Ascending aorta (tissue), 2 donors: ENCODE measurements around the gene DOC2B. TPM values are rescaled to one million over a fixed set of nuclear protein-coding genes. Genes with fewer than 3 reads are reported as not detected.
"Not testable (repeated sequence)": the region's sequence is repeated elsewhere in the genome, so short reads cannot be mapped to it uniquely, and the experiment has no call there.

Experiments
- DNase-seq, 2 donors: peaks; one replicate each; pipeline ENCODE4 v3.0.0-alpha.2; 2019; ENCODE audit warnings: low spot score in 2 of 2
- H3K27ac ChIP-seq, 2 donors: fragments of 200-600 bp; sonication (generic); one replicate each; pipeline ENCODE4 v1.5.1; 2016 to 2017; ENCODE audit warnings: mild to moderate bottlenecking in 1 of 2
- H3K27me3 ChIP-seq: fragments of 200-600 bp; sonication (generic); one replicate; pipeline ENCODE4 v1.5.1; 2017
- H3K36me3 ChIP-seq, 2 donors: fragments of 200-600 bp; sonication (generic); one replicate each; pipeline ENCODE4 v1.5.1; 2016
- H3K4me1 ChIP-seq, 2 donors: fragments of 200-600 bp; sonication (generic); one replicate each; pipeline ENCODE4 v1.5.1; 2016 to 2017; ENCODE audit warnings: mild to moderate bottlenecking in 1 of 2
- H3K4me3 ChIP-seq, 2 donors: fragments of 200-600 bp; sonication (generic); one replicate each; pipeline ENCODE4 v1.5.1; 2016 to 2017; ENCODE audit warnings: mild to moderate bottlenecking in 1 of 2
- H3K9me3 ChIP-seq, 2 donors: fragments of 200-600 bp; sonication (generic); one replicate each; pipeline ENCODE4 v1.5.1; 2016
- intact Hi-C: fragments of 100-400 bp; cut with DNase I; formaldehyde crosslinking; loops from one replicate; pipeline ENCODE4 v1.15.1; 2023
- total RNA-seq: library from RNA; depleted of rRNA; stranded (reverse); fragments of >200 nt; gene quantifications from one replicate; pipeline ENCODE4 v1.1.0, GENCODE V29; 2016
- TF ChIP-seq, protein P1 (sequence below), 3 experiments: fragments of 200-600 bp in 2 of 3; fragments of 450-650 bp in 1 of 3; sonication (generic) in 2 of 3; IDR thresholded peaks; one replicate each; pipeline ENCODE4 v1.5.1; 2016 to 2019; ENCODE audit warnings: antibody characterized with exemption in 3 of 3, mild to moderate bottlenecking in 1 of 3, moderate library complexity in 1 of 3

The DOC2B gene
- total RNA-seq, 1 donor from 2014 or later, result 200 TPM

DNA sequence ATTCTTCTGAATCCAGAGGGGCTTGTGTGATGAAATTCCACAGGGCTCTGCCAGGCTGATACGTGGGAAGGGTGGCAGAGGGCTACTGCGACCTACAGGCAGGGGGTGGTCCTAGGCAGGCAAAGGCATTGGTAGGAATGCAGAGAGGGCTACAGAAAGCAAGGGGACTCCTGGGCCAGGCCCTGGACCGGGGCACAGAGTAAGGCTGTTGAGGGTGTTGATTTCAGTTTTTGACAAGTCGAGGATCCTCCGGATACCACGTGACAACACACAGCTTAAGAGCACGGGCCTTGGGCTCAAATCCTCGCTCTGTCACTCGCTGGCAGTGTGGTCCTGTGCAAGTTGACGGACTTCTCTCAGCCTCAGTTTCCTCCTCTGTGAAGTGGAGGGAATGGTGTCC, 19.1 kb upstream of the DOC2B start:
- H3K4me3 ChIP-seq, result no peak overlapping the region
- intact Hi-C loops, result no loop called here
- H3K27ac ChIP-seq, result no peak overlapping the region
- H3K9me3 ChIP-seq, result no peaks in the 10 kb centered on the region
- no peaks in the 10 kb centered on the region for H3K36me3 ChIP-seq
- no peaks in the 10 kb centered on the region for H3K4me1 ChIP-seq
- H3K27me3 ChIP-seq, result no peaks in the 10 kb centered on the region
- TF ChIP-seq, protein P1, sequence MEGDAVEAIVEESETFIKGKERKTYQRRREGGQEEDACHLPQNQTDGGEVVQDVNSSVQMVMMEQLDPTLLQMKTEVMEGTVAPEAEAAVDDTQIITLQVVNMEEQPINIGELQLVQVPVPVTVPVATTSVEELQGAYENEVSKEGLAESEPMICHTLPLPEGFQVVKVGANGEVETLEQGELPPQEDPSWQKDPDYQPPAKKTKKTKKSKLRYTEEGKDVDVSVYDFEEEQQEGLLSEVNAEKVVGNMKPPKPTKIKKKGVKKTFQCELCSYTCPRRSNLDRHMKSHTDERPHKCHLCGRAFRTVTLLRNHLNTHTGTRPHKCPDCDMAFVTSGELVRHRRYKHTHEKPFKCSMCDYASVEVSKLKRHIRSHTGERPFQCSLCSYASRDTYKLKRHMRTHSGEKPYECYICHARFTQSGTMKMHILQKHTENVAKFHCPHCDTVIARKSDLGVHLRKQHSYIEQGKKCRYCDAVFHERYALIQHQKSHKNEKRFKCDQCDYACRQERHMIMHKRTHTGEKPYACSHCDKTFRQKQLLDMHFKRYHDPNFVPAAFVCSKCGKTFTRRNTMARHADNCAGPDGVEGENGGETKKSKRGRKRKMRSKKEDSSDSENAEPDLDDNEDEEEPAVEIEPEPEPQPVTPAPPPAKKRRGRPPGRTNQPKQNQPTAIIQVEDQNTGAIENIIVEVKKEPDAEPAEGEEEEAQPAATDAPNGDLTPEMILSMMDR (IDR thresholded peaks at IDR 0.05), result no peak
- no peak for DNase-seq

DNA sequence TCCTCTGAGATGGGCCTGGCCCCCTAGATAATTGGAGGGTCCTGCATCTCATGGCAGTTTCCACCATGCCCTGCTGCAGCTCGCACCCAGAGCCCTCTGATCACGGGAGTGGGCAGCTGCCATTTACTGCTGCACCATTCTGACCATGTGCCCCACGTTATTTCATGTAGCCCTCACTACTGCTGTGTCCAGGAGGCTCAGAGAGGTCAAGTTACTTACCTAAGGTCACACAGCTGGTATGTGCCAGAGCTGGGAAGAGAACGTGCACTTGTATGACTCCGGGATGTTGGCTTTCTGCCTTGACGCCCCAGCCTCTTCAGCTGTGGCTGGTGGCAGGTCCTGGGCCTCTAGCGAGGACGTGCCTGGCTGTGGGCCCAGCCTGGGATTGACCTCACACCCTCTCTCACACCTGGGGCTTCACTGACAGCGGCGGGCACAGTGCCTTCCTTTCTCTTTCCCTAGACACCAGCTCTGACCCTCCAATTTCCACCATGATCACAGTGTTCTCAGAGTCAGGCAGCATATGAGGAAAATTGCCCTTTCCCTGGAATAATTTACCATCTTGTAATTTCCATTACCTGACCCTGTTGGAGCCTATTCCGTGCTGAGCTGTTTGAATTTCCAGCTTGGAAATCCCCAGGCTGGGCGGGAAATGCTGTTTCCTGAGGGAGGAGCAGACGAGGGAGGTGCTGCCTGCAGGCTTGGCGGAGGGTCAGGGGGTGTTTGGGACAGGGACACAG, 18.5 kb upstream of the DOC2B start:
- H3K9me3 ChIP-seq, result no peaks in the 10 kb centered on the region
- no peak overlapping the region for H3K27ac ChIP-seq
- H3K4me3 ChIP-seq, result no peak overlapping the region
- intact Hi-C loops, result no loop called here
- no peaks in the 10 kb centered on the region for H3K27me3 ChIP-seq
- H3K4me1 ChIP-seq, result no peaks in the 10 kb centered on the region
- H3K36me3 ChIP-seq, result no peaks in the 10 kb centered on the region
- TF ChIP-seq, protein P1 (IDR thresholded peaks at IDR 0.05), result no peak
- DNase-seq, result no peak

DNA sequence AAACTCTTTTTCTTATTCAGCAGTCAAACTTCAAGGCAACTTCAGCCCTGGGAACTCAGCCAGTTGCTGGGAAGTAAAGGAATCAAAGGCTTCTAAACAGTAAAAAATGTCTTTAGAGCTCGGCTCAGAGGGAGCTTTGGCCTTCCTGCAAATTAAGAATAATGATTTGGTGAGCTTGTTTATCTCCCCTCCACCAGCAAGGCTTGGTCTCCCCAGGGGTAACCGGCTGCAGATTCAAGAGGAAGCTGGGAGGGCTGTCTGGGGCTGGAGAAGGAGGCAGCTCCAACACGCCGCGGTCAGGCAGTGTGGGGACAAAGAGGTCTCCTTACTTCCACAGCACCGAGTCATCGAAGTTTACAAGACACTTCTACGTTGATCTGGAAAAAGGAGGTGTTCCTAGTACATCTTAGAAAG, 17.7 kb upstream of the DOC2B start:
- TF ChIP-seq, protein P1 (IDR thresholded peaks at IDR 0.05), result no peak
- H3K9me3 ChIP-seq, result no peaks in the 10 kb centered on the region
- H3K27me3 ChIP-seq, result no peaks in the 10 kb centered on the region
- H3K4me1 ChIP-seq, result no peaks in the 10 kb centered on the region
- no peaks in the 10 kb centered on the region for H3K36me3 ChIP-seq
- intact Hi-C loops, result no loop called here
- DNase-seq, result no peak
- no peak overlapping the region for H3K4me3 ChIP-seq
- no peak overlapping the region for H3K27ac ChIP-seq

DNA sequence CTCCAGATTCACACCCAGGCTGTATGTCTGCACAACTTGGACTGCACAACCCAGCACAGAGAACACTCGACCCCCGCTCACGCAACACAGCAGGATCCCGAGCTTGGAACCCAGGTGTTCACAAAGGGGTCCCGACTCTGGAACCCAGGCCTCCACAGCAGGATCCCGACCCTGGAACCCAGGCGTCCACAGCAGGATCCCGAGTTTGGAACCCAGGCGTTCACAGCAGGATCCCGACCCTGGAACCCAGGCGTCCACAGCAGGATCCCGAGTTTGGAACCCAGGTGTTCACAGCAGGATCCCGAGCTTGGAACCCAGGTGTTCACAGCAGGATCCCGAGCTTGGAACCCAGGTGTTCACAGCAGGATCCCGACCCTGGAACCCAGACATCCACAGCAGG, 16.8 kb upstream of the DOC2B start:
- DNase-seq, H3K4me3 ChIP-seq, H3K27me3 ChIP-seq, intact Hi-C loops, H3K4me1 ChIP-seq, H3K9me3 ChIP-seq, H3K36me3 ChIP-seq, H3K27ac ChIP-seq: not testable (repeated sequence)

DNA sequence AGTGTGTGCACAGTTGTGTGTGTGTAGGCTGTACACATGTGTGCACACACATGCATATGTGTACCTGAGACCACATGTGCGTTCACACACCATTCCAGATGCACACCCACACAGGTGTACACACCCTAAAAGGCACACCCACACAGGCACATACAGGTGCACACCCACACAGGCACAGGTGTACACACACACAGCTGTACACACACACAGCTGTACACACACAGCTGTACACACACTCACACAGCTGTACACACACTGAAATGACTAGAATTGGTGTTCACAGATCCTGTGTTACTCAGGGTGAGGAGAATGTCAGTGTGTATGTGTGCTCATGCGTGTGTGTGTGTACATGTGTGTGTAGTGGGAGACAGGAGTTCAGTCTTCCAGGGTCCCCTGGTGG, 15.9 kb upstream of the DOC2B start:
- Histone ChIP-seq H3K4me1 (no peaks in the 10 kb centered on the region), H3K27ac (no peak overlapping the region), H3K36me3 (no peaks in the 10 kb centered on the region), H3K27me3 (no peaks in the 10 kb centered on the region), H3K4me3 (no peak overlapping the region), H3K9me3 (no peaks in the 10 kb centered on the region)
- intact Hi-C loops, result no loop called here
- no peak for DNase-seq
- TF ChIP-seq, protein P1 (IDR thresholded peaks at IDR 0.05), result no peak

DNA sequence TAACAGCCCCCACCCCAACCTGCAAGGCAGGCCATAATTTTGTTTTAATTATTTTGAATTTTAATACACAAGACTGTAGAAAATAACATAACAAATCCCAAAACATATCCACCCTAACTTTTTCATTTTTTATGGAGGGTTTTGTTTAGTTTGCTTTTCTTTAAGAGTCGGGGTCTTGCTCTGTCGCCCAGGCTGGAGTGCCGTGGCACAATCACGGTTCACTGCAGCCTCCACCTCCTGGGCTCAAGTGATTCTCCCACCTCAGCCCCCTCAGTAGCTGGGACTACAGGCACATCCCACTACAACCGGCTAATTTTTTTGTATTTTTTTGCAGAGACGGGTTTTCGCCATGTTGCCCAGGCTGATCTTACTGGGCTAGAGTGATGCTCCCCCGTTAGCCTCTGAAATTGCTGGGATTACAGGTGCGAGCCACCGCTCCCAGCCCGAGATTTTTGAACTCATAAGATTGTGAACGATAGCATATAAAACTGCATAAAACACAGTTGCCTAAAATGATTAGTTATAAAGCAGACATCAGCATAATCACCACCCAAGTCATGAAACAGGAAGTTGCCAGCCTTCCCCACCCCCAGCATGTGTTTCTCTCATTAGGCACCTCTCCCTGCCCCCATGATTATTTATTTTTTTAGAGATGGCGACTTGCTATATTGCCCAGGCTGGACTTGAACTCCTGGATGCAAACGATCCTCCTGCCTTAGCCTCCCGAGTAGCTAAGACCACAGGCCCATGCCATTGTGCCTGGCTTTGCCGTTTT, 13.6 kb upstream of the DOC2B start:
- Histone ChIP-seq H3K27ac (no peak overlapping the region), H3K36me3 (no peaks in the 10 kb centered on the region), H3K27me3 (no peaks in the 10 kb centered on the region), H3K4me1 (no peaks in the 10 kb centered on the region), H3K4me3 (no peak overlapping the region), H3K9me3 (no peaks in the 10 kb centered on the region)
- no peak for DNase-seq
- intact Hi-C loops, result no loop called here
- TF ChIP-seq, protein P1 (IDR thresholded peaks at IDR 0.05), result no peak
